ENCODE data around the gene UBXN4.

DNA sequence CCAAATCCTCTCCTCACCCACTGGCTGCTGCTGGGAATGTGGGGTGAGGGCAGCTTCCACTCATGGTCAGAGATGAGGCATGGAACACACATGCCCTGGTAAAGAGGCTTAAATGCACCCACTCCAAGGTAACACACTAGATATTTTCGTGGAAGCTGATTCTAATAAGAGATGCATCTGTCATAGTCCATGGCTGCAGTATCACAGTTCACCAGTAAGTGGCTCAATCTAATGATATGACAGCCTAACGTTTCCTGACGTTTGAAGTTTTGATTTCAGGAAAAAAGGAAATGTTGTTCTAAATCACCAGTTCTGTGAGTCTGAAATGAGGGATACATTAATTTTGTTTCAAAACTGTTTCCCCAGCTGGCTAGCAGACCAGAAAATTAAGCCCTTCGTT, 57.1 kb downstream of the UBXN4 start:
- no peak for TF ChIP-seq EZH2 (IDR thresholded peaks at IDR 0.05; ENCODE audit: borderline replicate concordance, insufficient read depth, low read depth, low read length, poor library complexity, severe bottlenecking)
- TF ChIP-seq, protein P1, sequence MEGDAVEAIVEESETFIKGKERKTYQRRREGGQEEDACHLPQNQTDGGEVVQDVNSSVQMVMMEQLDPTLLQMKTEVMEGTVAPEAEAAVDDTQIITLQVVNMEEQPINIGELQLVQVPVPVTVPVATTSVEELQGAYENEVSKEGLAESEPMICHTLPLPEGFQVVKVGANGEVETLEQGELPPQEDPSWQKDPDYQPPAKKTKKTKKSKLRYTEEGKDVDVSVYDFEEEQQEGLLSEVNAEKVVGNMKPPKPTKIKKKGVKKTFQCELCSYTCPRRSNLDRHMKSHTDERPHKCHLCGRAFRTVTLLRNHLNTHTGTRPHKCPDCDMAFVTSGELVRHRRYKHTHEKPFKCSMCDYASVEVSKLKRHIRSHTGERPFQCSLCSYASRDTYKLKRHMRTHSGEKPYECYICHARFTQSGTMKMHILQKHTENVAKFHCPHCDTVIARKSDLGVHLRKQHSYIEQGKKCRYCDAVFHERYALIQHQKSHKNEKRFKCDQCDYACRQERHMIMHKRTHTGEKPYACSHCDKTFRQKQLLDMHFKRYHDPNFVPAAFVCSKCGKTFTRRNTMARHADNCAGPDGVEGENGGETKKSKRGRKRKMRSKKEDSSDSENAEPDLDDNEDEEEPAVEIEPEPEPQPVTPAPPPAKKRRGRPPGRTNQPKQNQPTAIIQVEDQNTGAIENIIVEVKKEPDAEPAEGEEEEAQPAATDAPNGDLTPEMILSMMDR (IDR thresholded peaks at IDR 0.05): no peak
